Measurements from ENCODE around the gene HEG1. TPM values are rescaled to one million over a fixed set of nuclear protein-coding genes. Genes with fewer than 3 reads are reported as not detected.

HEG1 gene
- total RNA-seq, 2 donors from 2014 or later, result 45.7 to 46.1 TPM

Small RNA genes within 50 kb of the gene (small RNA-seq; reads per million reads assigned to genes)
- not detected for gene RNA5SP137

Other genes starting within 250 kb of the HEG1 start
- 10 to 100 TPM; 73.5 to 88.7 TPM for gene ITGB5, start 168.6 kb downstream of the HEG1 start, total RNA-seq
- 1 to 10 TPM in 1 of 2 donors, under 1 TPM in 1; 0.66 to 1.6 TPM for gene MUC13, start 121.2 kb downstream of the HEG1 start, total RNA-seq
- 10 to 100 TPM; 10.1 to 30.0 TPM for gene SLC12A8, start 156.8 kb upstream of the HEG1 start, total RNA-seq

Measured in body of pancreas (tissue), 2 donors.